MM.1S (cell line): Measurements from ENCODE around the gene MID2.

Experiments
- DNase-seq: peaks from one replicate; pipeline ENCODE4 v3.0.0-alpha.2; 2015
- H2AFZ ChIP-seq: fragments of 300-600 bp; sonication (generic); 2 replicates; pipeline ENCODE4 v1.6.0; 2016; ENCODE audit warnings: antibody characterized with exemption, low read length
- H3F3A ChIP-seq: fragments of 300-600 bp; sonication (generic); 2 replicates; pipeline ENCODE4 v1.6.1; 2016; ENCODE audit warnings: mild to moderate bottlenecking, antibody characterized with exemption, low read length, moderate library complexity, mixed read lengths; ENCODE audit not compliant: insufficient read depth
- H3K27ac ChIP-seq: fragments of 300-600 bp; sonication (generic); 2 replicates; pipeline ENCODE4 v1.5.1; 2016; ENCODE audit warnings: mild to moderate bottlenecking, low read length
- H3K27me3 ChIP-seq: fragments of 300-600 bp; sonication (generic); replicated peaks from 2 replicates; pipeline ENCODE4 v1.6.0; 2016; ENCODE audit warnings: low read length; ENCODE audit not compliant: insufficient read depth
- H3K36me3 ChIP-seq: fragments of 300-600 bp; sonication (generic); replicated peaks from 2 replicates; pipeline ENCODE4 v1.6.1; 2016; ENCODE audit warnings: mild to moderate bottlenecking, low read length, mixed read lengths; ENCODE audit not compliant: insufficient read depth
- H3K4me1 ChIP-seq: fragments of 300-600 bp; sonication (generic); 2 replicates; pipeline ENCODE4 v1.6.1; 2016; ENCODE audit warnings: low read length, mixed read lengths
- H3K4me2 ChIP-seq: fragments of 300-600 bp; sonication (generic); 2 replicates; pipeline ENCODE4 v1.6.0; 2016; ENCODE audit warnings: low read depth, low read length
- H3K4me3 ChIP-seq: fragments of 300-600 bp; sonication (generic); 2 replicates; pipeline ENCODE4 v1.5.1; 2016; ENCODE audit warnings: low read length, mixed read lengths
- H3K79me2 ChIP-seq: fragments of 300-600 bp; sonication (generic); 2 replicates; pipeline ENCODE4 v1.6.1; 2016; ENCODE audit warnings: mixed run types, low read length, mixed read lengths
- H3K9ac ChIP-seq: fragments of 300-600 bp; sonication (generic); 2 replicates; pipeline ENCODE4 v1.6.1; 2016; ENCODE audit warnings: low read length, mixed read lengths
- H3K9me2 ChIP-seq: fragments of 300-600 bp; sonication (generic); replicated peaks from 2 replicates; pipeline ENCODE4 v1.6.1; 2016; ENCODE audit warnings: mild to moderate bottlenecking, low read length, mixed read lengths; ENCODE audit not compliant: insufficient read depth
- H3K9me3 ChIP-seq: fragments of 300-600 bp; sonication (generic); replicated peaks from 2 replicates; pipeline ENCODE4 v1.6.1; 2016; ENCODE audit warnings: mild to moderate bottlenecking, low read length, mixed read lengths; ENCODE audit not compliant: insufficient read depth
- H4K20me1 ChIP-seq: fragments of 300-600 bp; sonication (generic); 2 replicates; pipeline ENCODE4 v1.6.1; 2016; ENCODE audit warnings: mild to moderate bottlenecking, low read length, moderate library complexity, mixed read lengths; ENCODE audit not compliant: insufficient read depth
- EZH2 ChIP-seq: fragments of 300-600 bp; sonication (generic); optimal IDR thresholded peaks from 2 replicates; pipeline ENCODE3; 2017; ENCODE audit warnings: low read depth, mild to moderate bottlenecking, antibody characterized with exemption, low read length, mixed read lengths
- EZH2phosphoT487 ChIP-seq: fragments of 300-600 bp; sonication (generic); IDR thresholded peaks from 2 replicates; pipeline ENCODE4 v1.6.1; 2018; ENCODE audit warnings: antibody characterized with exemption, low read length
- TF ChIP-seq, protein P1 (sequence below): fragments of 300-600 bp; sonication (generic); IDR thresholded peaks from 2 replicates; pipeline ENCODE4 v1.5.1; 2016; ENCODE audit warnings: antibody characterized with exemption, low read length, mixed read lengths

Gene MID2

GRCh38 chrX:107834275-107835201 lies 8.9 kb downstream of the MID2 start:
- Histone ChIP-seq H3K4me3 (no peak overlapping the region), H3K36me3 (no peaks in the 10 kb centered on the region), H3K79me2 (no peaks in the 10 kb centered on the region), H3F3A (no peaks in the 10 kb centered on the region), H3K9ac (no peak overlapping the region), H2AFZ (no peak overlapping the region), H3K9me3 (no peaks in the 10 kb centered on the region), H3K4me2 (no peak overlapping the region), H3K27ac (no peak overlapping the region), H3K27me3 (no peaks in the 10 kb centered on the region), H3K9me2 (no peaks in the 10 kb centered on the region), H4K20me1 (no peaks in the 10 kb centered on the region), H3K4me1 (no peaks in the 10 kb centered on the region)
- DNase-seq = no peak
- TF ChIP-seq EZH2phosphoT487 = no peak
- TF ChIP-seq, protein P1, sequence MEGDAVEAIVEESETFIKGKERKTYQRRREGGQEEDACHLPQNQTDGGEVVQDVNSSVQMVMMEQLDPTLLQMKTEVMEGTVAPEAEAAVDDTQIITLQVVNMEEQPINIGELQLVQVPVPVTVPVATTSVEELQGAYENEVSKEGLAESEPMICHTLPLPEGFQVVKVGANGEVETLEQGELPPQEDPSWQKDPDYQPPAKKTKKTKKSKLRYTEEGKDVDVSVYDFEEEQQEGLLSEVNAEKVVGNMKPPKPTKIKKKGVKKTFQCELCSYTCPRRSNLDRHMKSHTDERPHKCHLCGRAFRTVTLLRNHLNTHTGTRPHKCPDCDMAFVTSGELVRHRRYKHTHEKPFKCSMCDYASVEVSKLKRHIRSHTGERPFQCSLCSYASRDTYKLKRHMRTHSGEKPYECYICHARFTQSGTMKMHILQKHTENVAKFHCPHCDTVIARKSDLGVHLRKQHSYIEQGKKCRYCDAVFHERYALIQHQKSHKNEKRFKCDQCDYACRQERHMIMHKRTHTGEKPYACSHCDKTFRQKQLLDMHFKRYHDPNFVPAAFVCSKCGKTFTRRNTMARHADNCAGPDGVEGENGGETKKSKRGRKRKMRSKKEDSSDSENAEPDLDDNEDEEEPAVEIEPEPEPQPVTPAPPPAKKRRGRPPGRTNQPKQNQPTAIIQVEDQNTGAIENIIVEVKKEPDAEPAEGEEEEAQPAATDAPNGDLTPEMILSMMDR = no peak

- H4K20me1 ChIP-seq = no peaks in the 10 kb centered on the region
- no peaks in the 10 kb centered on the region for H3K79me2 ChIP-seq
- H3K9me2 ChIP-seq = no peaks in the 10 kb centered on the region
- no peaks in the 10 kb centered on the region for H3F3A ChIP-seq
- no peak overlapping the region for H3K4me2 ChIP-seq
- H3K27me3 ChIP-seq = no peaks in the 10 kb centered on the region
- H3K9ac ChIP-seq = no peak overlapping the region
- H2AFZ ChIP-seq = no peak overlapping the region
- H3K4me3 ChIP-seq = no peak overlapping the region
- no peaks in the 10 kb centered on the region for H3K4me1 ChIP-seq
- H3K9me3 ChIP-seq = no peaks in the 10 kb centered on the region
- H3K27ac ChIP-seq = no peak overlapping the region
- DNase-seq = no peak
- no peaks in the 10 kb centered on the region for H3K36me3 ChIP-seq
- TF ChIP-seq EZH2phosphoT487 (no peak), EZH2 (no peak)
- TF ChIP-seq, protein P1 = no peak
These were observed 11.3 kb downstream of the MID2 start for GRCh38 chrX:107836958-107837357.

- TF ChIP-seq EZH2 (no peak), EZH2phosphoT487 (no peak)
- TF ChIP-seq, protein P1 = no peak
- Histone ChIP-seq H3K4me2 (no peak overlapping the region), H3K4me1 (no peaks in the 10 kb centered on the region), H3K4me3 (no peak overlapping the region), H3K9me3 (no peaks in the 10 kb centered on the region), H3K79me2 (no peaks in the 10 kb centered on the region), H2AFZ (no peak overlapping the region), H3K27me3 (no peaks in the 10 kb centered on the region), H3K27ac (no peak overlapping the region), H3K9me2 (no peaks in the 10 kb centered on the region), H3K9ac (no peak overlapping the region), H4K20me1 (no peaks in the 10 kb centered on the region), H3K36me3 (no peaks in the 10 kb centered on the region), H3F3A (no peaks in the 10 kb centered on the region)
- no peak for DNase-seq
These were observed 15.3 kb downstream of the MID2 start for GRCh38 chrX:107840971-107841370.
